ENCODE results near the gene CPA5.

DNA sequence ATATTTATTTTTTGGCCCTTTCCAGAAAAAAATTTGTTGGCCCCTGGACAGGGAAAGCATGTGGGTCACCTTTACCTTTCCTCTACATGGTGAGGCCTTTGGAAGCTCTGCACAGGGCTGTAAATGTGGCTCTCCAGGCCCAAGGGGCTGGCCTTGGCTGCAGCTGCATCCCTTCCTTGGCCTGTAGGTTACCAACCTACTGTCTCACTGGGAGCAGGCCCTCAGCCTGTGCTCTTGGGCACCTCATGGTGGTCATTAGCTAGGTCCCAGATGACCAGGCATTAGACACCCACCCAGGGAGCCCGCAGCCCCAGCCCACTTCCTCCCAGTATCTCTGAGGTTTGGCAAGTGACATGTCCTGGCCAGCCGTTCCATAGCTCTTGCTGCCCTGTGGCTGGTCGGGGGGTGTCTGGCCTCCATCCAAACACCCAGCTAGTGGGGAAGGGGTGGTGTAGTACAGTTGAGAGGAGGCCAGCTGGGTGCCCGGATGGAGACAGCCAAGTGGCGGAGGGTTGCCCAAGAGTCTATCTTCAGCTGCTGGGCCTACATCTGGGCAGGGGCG, 7.1 kb upstream of the CPA5 start:
- TF ChIP-seq HDGF (IDR thresholded peaks at IDR 0.05; ENCODE audit: borderline replicate concordance) (no peak), FOXM1 (IDR thresholded peaks at IDR 0.05; ENCODE audit: borderline replicate concordance) (no peak), CTBP1 (IDR thresholded peaks at IDR 0.05; ENCODE audit: borderline replicate concordance) (no peak), NFRKB (IDR thresholded peaks at IDR 0.05) (no peak)

All from HEK293T (cell line).